Muscle layer of colon (tissue), 2 donors: Measurements from ENCODE around the gene PIP4K2C.

Source experiments
- H3K27ac ChIP-seq: one replicate; pipeline ENCODE4 v1.7.0; 2013; ENCODE audit warnings: low read depth, mild to moderate bottlenecking, low read length, moderate library complexity
- H3K27me3 ChIP-seq, 2 donors: one replicate each; pipeline ENCODE4 v1.7.0; 2013; ENCODE audit warnings: low read length in 2 of 2, mild to moderate bottlenecking in 2 of 2; ENCODE audit not compliant: insufficient read depth in 2 of 2, control insufficient read depth in 1 of 2
- H3K36me3 ChIP-seq: one replicate; pipeline ENCODE4 v1.7.0; 2013; ENCODE audit warnings: mild to moderate bottlenecking, low read length; ENCODE audit not compliant: insufficient read depth
- H3K4me1 ChIP-seq: one replicate; pipeline ENCODE4 v1.7.0; 2013; ENCODE audit warnings: mild to moderate bottlenecking, low read length; ENCODE audit not compliant: insufficient read depth
- H3K4me3 ChIP-seq, 2 donors: one replicate each; pipeline ENCODE4 v1.7.0; 2013; ENCODE audit warnings: low read length in 2 of 2, low read depth in 1 of 2, mild to moderate bottlenecking in 1 of 2, moderate library complexity in 1 of 2
- H3K9ac ChIP-seq: one replicate; pipeline ENCODE4 v1.7.0; 2013; ENCODE audit warnings: low read length
- H3K9me3 ChIP-seq: one replicate; pipeline ENCODE4 v1.7.0; 2013; ENCODE audit warnings: mild to moderate bottlenecking, low read length
- donor health status: abdominal sarcoma.
- donor health status: Adenocarcinoma of cecum.

Gene PIP4K2C

DNA sequence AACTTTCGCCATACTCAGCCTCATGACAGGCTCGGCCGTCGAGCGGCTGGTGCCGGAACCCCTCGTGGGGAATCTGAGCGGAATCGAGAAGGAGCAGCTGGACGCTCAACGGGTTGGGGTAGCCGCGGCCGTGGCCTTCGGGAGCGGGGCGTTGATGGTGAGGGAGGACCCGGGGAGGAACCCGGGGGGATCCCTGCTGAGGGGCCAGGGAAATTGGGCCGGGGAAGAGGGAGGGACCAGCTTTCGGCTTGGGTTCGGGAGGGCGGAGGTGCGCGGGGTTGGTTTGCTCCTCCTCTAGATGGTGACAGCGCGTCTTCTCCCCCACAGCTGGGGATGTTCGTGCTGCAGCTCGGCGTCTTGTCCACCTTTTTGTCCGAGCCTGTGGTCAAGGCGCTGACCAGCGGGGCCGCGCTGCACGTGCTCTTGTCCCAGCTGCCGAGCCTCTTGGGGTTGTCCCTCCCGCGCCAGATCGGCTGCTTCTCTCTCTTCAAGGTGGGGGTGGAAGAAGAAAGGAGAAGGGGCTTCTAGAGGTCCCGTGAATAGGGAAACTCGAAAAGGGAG, 30.0 kb downstream of the PIP4K2C start:
- Histone ChIP-seq H3K4me3 (peak overlapping the region; percentile 38 to 62), H3K27ac (no peak overlapping the region), H3K4me1 (peaks cover 23% of the 10 kb centered on the region), H3K9me3 (no peaks in the 10 kb centered on the region), H3K27me3 (peaks cover 11 to 22% of the 10 kb centered on the region in 2 donors), H3K36me3 (peaks cover 33% of the 10 kb centered on the region), H3K9ac (no peak overlapping the region)

DNA sequence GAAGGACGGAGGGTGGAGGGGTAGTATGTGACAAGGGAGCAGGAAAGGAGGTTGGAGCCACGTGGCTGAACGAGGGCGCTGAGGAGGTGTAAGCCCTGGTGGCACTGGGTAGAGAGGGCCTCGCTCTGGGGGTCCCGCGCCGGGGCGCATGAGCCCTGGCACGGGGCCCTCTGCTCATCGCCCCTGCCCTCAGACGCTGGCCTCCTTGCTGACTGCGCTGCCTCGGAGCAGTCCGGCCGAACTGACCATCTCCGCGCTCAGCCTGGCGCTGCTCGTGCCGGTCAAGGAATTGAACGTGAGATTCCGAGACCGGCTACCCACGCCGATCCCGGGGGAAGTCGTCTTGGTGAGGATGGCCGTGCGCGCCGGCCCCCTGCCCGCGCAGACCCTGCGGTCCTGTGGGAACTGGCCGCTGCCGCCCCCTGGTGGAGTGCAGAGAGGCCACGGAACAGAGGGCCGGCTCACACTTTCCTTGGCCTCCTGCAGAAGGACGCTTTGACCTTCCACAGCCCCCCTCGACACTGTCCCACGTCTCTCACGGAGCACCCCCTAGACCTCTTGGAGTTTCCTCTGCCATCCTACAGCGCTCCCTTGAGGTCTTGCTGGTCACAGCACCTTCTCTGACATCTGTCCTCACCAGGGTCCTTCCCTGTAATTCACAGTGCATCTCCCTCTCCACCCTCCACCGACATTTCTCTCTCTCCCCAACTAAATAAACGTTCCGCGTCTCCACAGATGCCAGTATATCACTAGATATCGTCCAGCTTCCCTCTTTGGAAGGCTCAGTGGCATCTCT, 30.7 kb downstream of the PIP4K2C start:
- Histone ChIP-seq H3K4me1 (peaks cover 16% of the 10 kb centered on the region), H3K9ac (no peak overlapping the region), H3K36me3 (peaks cover 30% of the 10 kb centered on the region), H3K27ac (no peak overlapping the region), H3K4me3 (peak overlapping the region; percentile 38 to 62), H3K9me3 (no peaks in the 10 kb centered on the region), H3K27me3 (peaks cover 11 to 29% of the 10 kb centered on the region in 2 donors)

- H3K36me3 ChIP-seq: peaks cover 26% of the 10 kb centered on the region
- peaks cover 11 to 34% of the 10 kb centered on the region in 2 donors for H3K27me3 ChIP-seq
- H3K4me3 ChIP-seq: peak overlapping the region in 1 of 2 donors; percentile 62
- no peaks in the 10 kb centered on the region for H3K9me3 ChIP-seq
- H3K4me1 ChIP-seq: peaks cover 15% of the 10 kb centered on the region
- H3K27ac ChIP-seq: no peak overlapping the region
- no peak overlapping the region for H3K9ac ChIP-seq
Measured at GRCh38 chr12:57622293-57623245, 31.6 kb downstream of the PIP4K2C start.

GRCh38 chr12:57623385-57623784, 32.4 kb downstream of the PIP4K2C start:
- Histone ChIP-seq H3K9me3 (no peaks in the 10 kb centered on the region), H3K4me3 (no peak overlapping the region), H3K36me3 (peaks cover 22% of the 10 kb centered on the region), H3K27me3 (peaks cover 11 to 42% of the 10 kb centered on the region in 2 donors), H3K4me1 (peaks cover 15% of the 10 kb centered on the region), H3K9ac (no peak overlapping the region), H3K27ac (no peak overlapping the region)

DNA sequence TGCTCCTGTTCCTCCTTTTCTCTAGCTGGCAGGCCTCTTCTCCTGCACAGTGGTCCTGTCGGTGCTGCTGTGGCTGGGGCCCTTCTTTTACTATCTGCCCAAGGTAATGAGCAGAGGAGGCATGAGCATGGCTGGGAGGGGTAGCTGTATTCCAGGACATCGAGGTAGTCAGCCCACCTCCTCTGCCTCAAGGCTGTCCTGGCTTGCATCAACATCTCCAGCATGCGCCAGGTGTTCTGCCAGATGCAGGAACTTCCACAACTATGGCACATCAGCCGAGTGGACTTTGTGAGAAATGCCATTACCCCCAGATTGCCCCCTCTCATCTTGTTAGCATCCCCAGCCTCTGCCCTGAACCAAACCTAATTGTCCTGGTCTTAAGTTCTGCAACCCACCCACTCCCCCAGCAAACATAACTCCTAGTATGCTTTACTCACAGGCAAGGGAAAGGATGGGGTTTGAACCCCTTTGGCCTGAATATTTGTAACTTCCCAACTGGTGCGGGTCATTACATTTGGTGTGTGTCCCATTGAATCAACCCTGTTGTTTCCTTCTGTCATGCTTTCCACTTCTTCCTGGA, 32.9 kb downstream of the PIP4K2C start:
- H3K4me3 ChIP-seq: no peak overlapping the region
- H3K27me3 ChIP-seq: peaks cover 11 to 48% of the 10 kb centered on the region in 2 donors
- H3K4me1 ChIP-seq: peaks cover 15% of the 10 kb centered on the region
- no peaks in the 10 kb centered on the region for H3K9me3 ChIP-seq
- H3K36me3 ChIP-seq: peaks cover 22% of the 10 kb centered on the region
- no peak overlapping the region for H3K27ac ChIP-seq
- H3K9ac ChIP-seq: no peak overlapping the region

DNA sequence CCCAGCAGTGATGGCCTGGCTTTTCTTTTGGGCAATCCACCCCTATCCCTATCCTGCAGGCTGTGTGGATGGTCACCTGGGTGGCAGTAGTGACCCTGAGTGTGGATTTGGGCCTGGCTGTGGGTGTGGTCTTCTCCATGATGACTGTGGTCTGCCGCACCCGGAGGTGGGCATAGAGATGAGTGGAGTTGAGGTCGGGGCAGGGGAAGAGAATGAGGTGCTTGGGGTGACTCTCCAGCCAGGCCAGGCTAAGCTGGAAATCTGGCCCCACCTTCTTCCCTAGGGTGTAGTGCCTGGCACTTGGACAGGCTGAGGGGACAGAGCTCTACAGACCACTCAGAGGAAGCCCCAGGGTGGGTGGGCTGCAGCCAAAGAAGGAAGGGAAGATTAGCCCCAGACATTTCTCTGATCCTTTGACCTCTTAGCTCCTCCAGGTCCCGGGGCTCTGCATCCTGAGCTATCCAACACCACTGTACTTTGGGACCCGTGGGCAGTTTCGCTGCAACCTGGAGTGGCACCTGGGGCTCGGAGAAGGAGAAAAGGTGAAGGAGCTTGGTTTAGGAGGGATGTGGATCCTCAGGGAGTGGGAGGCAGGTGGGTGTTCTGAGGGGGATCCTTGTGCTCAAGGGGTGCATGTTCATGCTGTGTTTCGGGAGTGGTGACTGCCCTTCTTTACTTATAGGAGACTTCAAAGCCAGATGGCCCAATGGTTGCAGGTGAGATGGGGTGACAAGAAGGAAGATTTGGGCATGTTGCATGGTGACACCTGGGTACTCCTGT, 33.6 kb downstream of the PIP4K2C start:
- peaks cover 11 to 49% of the 10 kb centered on the region in 2 donors for H3K27me3 ChIP-seq
- H3K27ac ChIP-seq: no peak overlapping the region
- peaks cover 15% of the 10 kb centered on the region for H3K4me1 ChIP-seq
- H3K4me3 ChIP-seq: no peak overlapping the region
- no peaks in the 10 kb centered on the region for H3K9me3 ChIP-seq
- H3K9ac ChIP-seq: no peak overlapping the region
- H3K36me3 ChIP-seq: peaks cover 22% of the 10 kb centered on the region

- Histone ChIP-seq H3K36me3 (peaks cover 22% of the 10 kb centered on the region), H3K27me3 (peaks cover 11 to 46% of the 10 kb centered on the region in 2 donors), H3K9me3 (no peaks in the 10 kb centered on the region), H3K9ac (no peak overlapping the region), H3K27ac (no peak overlapping the region), H3K4me1 (peaks cover 15% of the 10 kb centered on the region), H3K4me3 (no peak overlapping the region)
Measured at GRCh38 chr12:57625261-57626032, 34.5 kb downstream of the PIP4K2C start.

DNA sequence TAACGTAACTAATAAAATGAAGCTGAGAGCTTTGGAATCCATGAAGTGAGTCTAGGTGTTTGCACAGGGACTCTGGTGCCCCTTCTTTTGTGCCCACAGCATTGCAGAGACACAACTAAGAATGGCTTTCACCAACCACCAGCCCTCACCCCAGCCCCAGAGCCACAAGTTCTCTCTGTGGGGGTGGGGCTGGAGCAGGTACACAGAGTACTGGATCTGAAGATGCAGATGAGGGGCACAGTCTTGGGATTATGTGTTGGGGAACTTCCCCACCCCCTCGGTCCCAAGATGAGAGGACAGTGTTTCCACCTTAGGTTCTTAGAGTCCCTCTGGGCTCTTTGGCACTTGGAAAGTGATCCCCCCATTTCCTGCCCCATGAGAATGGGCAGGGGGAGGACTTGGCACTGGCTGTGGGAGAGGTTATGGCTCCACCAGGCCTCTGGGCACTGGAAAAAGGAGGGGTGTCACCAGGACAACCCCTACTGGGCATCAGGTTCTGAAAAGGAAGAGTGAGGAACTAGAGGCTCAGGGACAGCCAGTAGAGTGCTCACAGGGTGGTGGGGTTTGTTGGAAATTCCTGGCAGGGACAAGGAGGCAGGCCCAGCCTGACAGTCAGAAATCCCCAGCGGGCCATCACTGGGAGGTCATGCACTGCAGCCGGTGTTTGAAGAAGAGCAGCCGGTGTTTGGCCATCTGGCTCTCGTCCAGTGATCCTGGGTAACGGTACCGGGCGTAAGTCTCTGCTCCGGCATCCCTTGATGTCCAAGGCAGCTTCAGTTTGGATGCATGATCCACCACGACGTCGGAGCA, 35.3 kb downstream of the PIP4K2C start:
- Histone ChIP-seq H3K36me3 (peaks cover 22% of the 10 kb centered on the region), H3K9me3 (no peaks in the 10 kb centered on the region), H3K27me3 (peaks cover 11 to 48% of the 10 kb centered on the region in 2 donors), H3K4me1 (peaks cover 10% of the 10 kb centered on the region), H3K27ac (no peak overlapping the region), H3K4me3 (no peak overlapping the region), H3K9ac (no peak overlapping the region)

DNA sequence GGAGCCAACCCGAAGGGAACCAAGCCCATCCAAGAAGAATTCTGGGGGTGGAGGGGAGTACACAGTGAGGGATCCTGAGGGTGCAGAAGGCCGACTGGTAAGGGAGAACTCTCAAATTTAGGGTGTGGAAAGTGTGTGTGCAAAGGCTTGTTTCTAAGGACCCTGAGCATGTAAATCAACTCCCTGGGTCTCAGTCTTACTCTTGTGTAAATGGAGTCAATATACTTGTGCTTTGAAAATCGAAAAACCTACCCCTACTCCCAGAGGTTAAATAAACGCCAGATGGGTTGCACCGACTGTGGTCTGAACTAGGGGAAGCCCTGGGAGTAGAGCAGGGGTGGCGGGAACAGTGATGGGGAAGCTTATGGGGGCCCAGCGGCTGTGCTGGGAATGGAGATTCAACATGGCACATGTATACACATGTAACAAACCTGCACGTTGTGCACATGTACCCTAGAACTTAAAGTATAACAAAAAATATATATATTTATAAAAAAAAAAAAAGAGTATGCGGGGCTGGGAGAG, 36.0 kb downstream of the PIP4K2C start:
- H3K36me3 ChIP-seq: peaks cover 22% of the 10 kb centered on the region
- H3K4me1 ChIP-seq: peaks cover 3% of the 10 kb centered on the region
- no peaks in the 10 kb centered on the region for H3K9me3 ChIP-seq
- H3K4me3 ChIP-seq: no peak overlapping the region
- H3K27ac ChIP-seq: no peak overlapping the region
- H3K9ac ChIP-seq: no peak overlapping the region
- H3K27me3 ChIP-seq: peaks cover 11 to 49% of the 10 kb centered on the region in 2 donors
